ENCODE data around the gene COCH.

COCH gene

DNA sequence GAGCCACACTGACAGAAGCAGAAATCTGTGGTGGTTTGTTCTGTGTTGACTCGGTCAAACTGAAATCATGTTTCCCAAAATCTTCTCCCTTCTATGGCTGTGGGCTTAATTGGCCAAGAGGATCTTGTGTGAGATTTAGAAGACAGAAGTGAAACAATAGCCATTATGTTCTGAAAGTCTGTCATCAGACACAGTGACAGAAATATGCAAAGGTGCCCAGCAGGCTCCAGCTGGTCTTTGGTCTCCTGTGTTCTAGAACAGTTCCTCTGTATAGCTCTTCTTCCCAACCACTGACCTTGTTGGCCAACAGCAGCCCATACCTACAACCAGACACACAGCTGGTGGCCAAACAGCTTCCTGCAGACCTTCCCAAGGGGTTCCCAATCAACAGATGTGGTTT lies 25.0 kb upstream of the COCH start (continued):
- no peak for TF ChIP-seq ZNF184 (tag by site-specific recombination; IDR thresholded peaks at IDR 0.05)
- no peak for TF ChIP-seq ZNF530 (tag by site-specific recombination; IDR thresholded peaks at IDR 0.05; ENCODE audit: low read depth)
- no peak for TF ChIP-seq ZNF19 (tag by site-specific recombination; IDR thresholded peaks at IDR 0.05; ENCODE audit: low read depth)
- TF ChIP-seq, protein P1, sequence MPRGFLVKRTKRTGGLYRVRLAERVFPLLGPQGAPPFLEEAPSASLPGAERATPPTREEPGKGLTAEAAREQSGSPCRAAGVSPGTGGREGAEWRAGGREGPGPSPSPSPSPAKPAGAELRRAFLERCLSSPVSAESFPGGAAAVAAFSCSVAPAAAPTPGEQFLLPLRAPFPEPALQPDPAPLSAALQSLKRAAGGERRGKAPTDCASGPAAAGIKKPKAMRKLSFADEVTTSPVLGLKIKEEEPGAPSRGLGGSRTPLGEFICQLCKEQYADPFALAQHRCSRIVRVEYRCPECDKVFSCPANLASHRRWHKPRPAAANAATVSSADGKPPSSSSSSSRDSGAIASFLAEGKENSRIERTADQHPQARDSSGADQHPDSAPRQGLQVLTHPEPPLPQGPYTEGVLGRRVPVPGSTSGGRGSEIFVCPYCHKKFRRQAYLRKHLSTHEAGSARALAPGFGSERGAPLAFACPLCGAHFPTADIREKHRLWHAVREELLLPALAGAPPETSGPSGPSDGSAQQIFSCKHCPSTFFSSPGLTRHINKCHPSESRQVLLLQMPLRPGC (tag by site-specific recombination; IDR thresholded peaks at IDR 0.05), result no peak
- no peak for TF ChIP-seq ZEB2 (tag by site-specific recombination; IDR thresholded peaks at IDR 0.05)
- TF ChIP-seq ZNF473 (tag by site-specific recombination; IDR thresholded peaks at IDR 0.05), result no peak
- TF ChIP-seq ZNF211 (tag by site-specific recombination; IDR thresholded peaks at IDR 0.05; ENCODE audit: low read depth), result no peak
- no peak for TF ChIP-seq ZBTB21 (tag by site-specific recombination; IDR thresholded peaks at IDR 0.05)

GRCh38 chr14:30849983-30850382 lies 24.4 kb upstream of the COCH start:
- ChIA-PET CTCF (no interaction called here), POLR2A (no interaction called here)
- no peak overlapping the region for H3K4me3 ChIP-seq (ENCODE audit: low read depth, low read length)
- H3K4me1 ChIP-seq (ENCODE audit: control insufficient read depth, insufficient read depth, low read length), result no peaks in the 10 kb centered on the region
- TF ChIP-seq OSR2 (tag by site-specific recombination; IDR thresholded peaks at IDR 0.05), result no peak
- TF ChIP-seq ZNF529 (tag by site-specific recombination; IDR thresholded peaks at IDR 0.05; ENCODE audit: insufficient replicate concordance), result no peak
- TF ChIP-seq ZBTB17 (tag by site-specific recombination; IDR thresholded peaks at IDR 0.05), result no peak
- no peak for TF ChIP-seq ZNF112 (tag by site-specific recombination; IDR thresholded peaks at IDR 0.05)
- no peak for TF ChIP-seq ZEB2 (tag by site-specific recombination; IDR thresholded peaks at IDR 0.05)
- no peak for TF ChIP-seq ZNF747 (tag by site-specific recombination; IDR thresholded peaks at IDR 0.05)
- TF ChIP-seq, protein P2, sequence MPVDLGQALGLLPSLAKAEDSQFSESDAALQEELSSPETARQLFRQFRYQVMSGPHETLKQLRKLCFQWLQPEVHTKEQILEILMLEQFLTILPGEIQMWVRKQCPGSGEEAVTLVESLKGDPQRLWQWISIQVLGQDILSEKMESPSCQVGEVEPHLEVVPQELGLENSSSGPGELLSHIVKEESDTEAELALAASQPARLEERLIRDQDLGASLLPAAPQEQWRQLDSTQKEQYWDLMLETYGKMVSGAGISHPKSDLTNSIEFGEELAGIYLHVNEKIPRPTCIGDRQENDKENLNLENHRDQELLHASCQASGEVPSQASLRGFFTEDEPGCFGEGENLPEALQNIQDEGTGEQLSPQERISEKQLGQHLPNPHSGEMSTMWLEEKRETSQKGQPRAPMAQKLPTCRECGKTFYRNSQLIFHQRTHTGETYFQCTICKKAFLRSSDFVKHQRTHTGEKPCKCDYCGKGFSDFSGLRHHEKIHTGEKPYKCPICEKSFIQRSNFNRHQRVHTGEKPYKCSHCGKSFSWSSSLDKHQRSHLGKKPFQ (tag by site-specific recombination; IDR thresholded peaks at IDR 0.05), result no peak
- no peak for TF ChIP-seq ZNF701 (tag by site-specific recombination; IDR thresholded peaks at IDR 0.05)
- no peak for TF ChIP-seq ZSCAN5A (tag by site-specific recombination; IDR thresholded peaks at IDR 0.05)
- TF ChIP-seq ZNF354C (tag by site-specific recombination; IDR thresholded peaks at IDR 0.05; ENCODE audit: borderline replicate concordance, low read depth), result no peak
- TF ChIP-seq ZNF23 (tag by site-specific recombination; IDR thresholded peaks at IDR 0.05; ENCODE audit: borderline replicate concordance), result no peak
- no peaks in the 10 kb centered on the region for H3K9me3 ChIP-seq (ENCODE audit: control insufficient read depth, insufficient read depth, low read depth, low read length)
- no peaks in the 10 kb centered on the region for H3K36me3 ChIP-seq (ENCODE audit: control insufficient read depth in 2 of 2, insufficient read depth in 1 of 2, low read length in 2 of 2)
- no peak overlapping the region for H3K27ac ChIP-seq (ENCODE audit: extremely low read depth, low read depth, low read length)

GRCh38 chr14:30853946-30854345 lies 20.4 kb upstream of the COCH start:
- ChIA-PET POLR2A (no interaction called here), CTCF (interaction anchor here (0.7 kb wide), 1 partner anchor 162 kb away, joined by 3 read pairs; no protein-coding TSS in a partner anchor)
- Histone ChIP-seq H3K27ac (ENCODE audit: extremely low read depth, low read depth, low read length) (no peak overlapping the region), H3K4me1 (ENCODE audit: control insufficient read depth, insufficient read depth, low read length) (no peaks in the 10 kb centered on the region), H3K4me3 (ENCODE audit: low read depth, low read length) (no peak overlapping the region), H3K36me3 (ENCODE audit: control insufficient read depth in 2 of 2, insufficient read depth in 1 of 2, low read length in 2 of 2) (no peaks in the 10 kb centered on the region), H3K9me3 (ENCODE audit: control insufficient read depth, insufficient read depth, low read depth, low read length) (no peaks in the 10 kb centered on the region)
- TF ChIP-seq, protein P3, sequence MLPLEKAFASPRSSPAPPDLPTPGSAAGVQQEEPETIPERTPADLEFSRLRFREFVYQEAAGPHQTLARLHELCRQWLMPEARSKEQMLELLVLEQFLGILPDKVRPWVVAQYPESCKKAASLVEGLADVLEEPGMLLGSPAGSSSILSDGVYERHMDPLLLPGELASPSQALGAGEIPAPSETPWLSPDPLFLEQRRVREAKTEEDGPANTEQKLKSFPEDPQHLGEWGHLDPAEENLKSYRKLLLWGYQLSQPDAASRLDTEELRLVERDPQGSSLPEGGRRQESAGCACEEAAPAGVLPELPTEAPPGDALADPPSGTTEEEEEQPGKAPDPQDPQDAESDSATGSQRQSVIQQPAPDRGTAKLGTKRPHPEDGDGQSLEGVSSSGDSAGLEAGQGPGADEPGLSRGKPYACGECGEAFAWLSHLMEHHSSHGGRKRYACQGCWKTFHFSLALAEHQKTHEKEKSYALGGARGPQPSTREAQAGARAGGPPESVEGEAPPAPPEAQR (tag by site-specific recombination; IDR thresholded peaks at IDR 0.05), result no peak
- TF ChIP-seq ZNF121 (tag by site-specific recombination; IDR thresholded peaks at IDR 0.05), result no peak
- no peak for TF ChIP-seq ZNF112 (tag by site-specific recombination; IDR thresholded peaks at IDR 0.05)
- TF ChIP-seq ZBTB44 (tag by site-specific recombination; IDR thresholded peaks at IDR 0.05), result no peak
- TF ChIP-seq ZNF692 (tag by site-specific recombination; IDR thresholded peaks at IDR 0.05), result no peak
- TF ChIP-seq TRIM28 (IDR thresholded peaks at IDR 0.05; ENCODE audit: borderline replicate concordance, low read length), result no peak
- no peak for TF ChIP-seq ZNF174 (tag by site-specific recombination; IDR thresholded peaks at IDR 0.05)
- no peak for TF ChIP-seq TCF7L2 (IDR thresholded peaks at IDR 0.05; ENCODE audit: borderline replicate concordance, low read depth, low read length)
- TF ChIP-seq ZNF114 (tag by site-specific recombination; IDR thresholded peaks at IDR 0.05), result no peak
